ENCODE measurements around the gene PCDH17.

PCDH17 gene

GRCh38 chr13:57739089-57739488 lies 107.5 kb downstream of the PCDH17 start:
- no peak for DNase-seq

GRCh38 chr13:57739543-57740190 lies 108.1 kb downstream of the PCDH17 start:
- no peak for DNase-seq

DNA sequence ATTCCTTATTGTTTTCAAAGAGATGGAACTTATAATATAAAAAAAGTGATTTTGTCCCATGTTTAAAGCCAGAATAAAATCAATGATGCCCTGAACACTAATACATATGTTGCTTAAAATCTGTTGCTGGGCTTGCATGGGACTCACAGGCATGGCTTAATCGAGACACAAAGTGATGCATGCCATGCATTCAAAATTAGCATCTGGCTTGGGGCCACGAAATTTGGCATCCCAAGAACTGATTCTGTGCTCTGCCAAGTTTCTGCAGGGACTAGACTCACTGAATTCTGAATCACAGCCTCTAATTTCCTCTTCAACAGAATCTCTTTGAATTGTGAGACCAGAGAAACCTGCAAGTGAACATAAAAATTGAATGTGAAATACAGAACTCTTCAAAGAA lies 109.2 kb downstream of the PCDH17 start:
- DNase-seq = no peak

DNA sequence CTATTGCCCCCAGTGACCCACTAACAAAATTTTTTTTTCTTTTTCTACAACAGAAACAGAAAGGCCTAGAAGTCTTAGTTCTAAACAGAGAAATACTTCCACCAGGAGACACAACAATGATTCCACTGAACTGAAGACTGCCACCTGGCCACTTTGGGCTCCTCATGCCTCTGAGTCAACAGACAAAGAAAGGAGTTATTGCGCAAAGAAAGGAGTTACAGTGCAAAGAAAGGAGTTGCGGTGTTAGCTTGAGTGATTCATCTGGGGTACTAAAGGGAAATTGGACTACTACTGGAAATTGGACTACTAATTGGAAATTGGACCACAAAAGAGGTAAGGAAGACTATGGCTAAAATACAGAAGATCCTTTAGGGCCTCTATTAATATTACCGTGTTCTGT lies 116.6 kb downstream of the PCDH17 start:
- DNase-seq = no peak

GRCh38 chr13:57760951-57761350 lies 129.4 kb downstream of the PCDH17 start:
- DNase-seq = no peak

DNA sequence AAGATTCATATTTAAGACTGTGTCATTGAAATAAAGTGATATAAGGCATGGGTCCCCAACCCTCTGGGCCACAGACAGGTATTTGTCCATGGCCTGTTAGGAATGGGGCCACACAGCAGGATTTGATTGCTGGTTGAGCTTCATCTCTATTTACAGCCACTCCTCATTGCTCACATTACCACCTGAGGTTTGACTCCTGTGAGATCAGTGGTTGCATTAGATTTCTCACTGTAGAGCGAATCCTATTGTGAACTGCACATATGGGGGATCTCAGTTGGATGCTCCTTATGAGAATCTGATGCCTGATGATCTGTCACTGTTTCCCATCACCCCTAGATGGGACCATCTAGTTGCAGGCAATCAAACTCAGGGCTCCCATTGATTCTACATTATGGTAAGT lies 132.1 kb downstream of the PCDH17 start:
- no peak for DNase-seq

Data from stimulated activated CD8-positive, alpha-beta memory T cell treated with anti-CD3 and anti-CD28 coated beads, Interleukin-4, amount 100 ng/mL, for 48 hours (primary cell).